GM19193 (cell line): ENCODE measurements around the gene COPS3.

Experiments
- POLR2A ChIP-seq: IDR thresholded peaks from 4 replicates; pipeline ENCODE4 v1.6.1; 2011; ENCODE audit not compliant: insufficient read depth, insufficient read length; ENCODE audit errors: extremely low read depth

COPS3 gene

GRCh38 chr17:17264430-17264829 lies 16.6 kb downstream of the COPS3 start:
- TF ChIP-seq POLR2A, result no peak

- no peak for TF ChIP-seq POLR2A
These were observed 22.0 kb downstream of the COPS3 start for GRCh38 chr17:17258998-17259397.

- no peak for TF ChIP-seq POLR2A
These were observed 23.0 kb downstream of the COPS3 start for GRCh38 chr17:17258011-17258410.

GRCh38 chr17:17256316-17256715 lies 24.7 kb downstream of the COPS3 start:
- no peak for TF ChIP-seq POLR2A

- no peak for TF ChIP-seq POLR2A
These were observed 27.0 kb downstream of the COPS3 start for GRCh38 chr17:17254036-17254435.

GRCh38 chr17:17253406-17253805 lies 27.6 kb downstream of the COPS3 start:
- no peak for TF ChIP-seq POLR2A

GRCh38 chr17:17252149-17252661 lies 28.8 kb downstream of the COPS3 start:
- TF ChIP-seq POLR2A, result no peak

GRCh38 chr17:17246879-17247278 lies 34.2 kb downstream of the COPS3 start:
- TF ChIP-seq POLR2A, result no peak

GRCh38 chr17:17243163-17243562 lies 37.9 kb downstream of the COPS3 start:
- no peak for TF ChIP-seq POLR2A

- no peak for TF ChIP-seq POLR2A
These were observed 38.8 kb downstream of the COPS3 start for GRCh38 chr17:17242246-17242645.

- no peak for TF ChIP-seq POLR2A
These were observed 39.4 kb downstream of the COPS3 start for GRCh38 chr17:17241656-17242055.

- no peak for TF ChIP-seq POLR2A
These were observed 41.2 kb downstream of the COPS3 start for GRCh38 chr17:17239832-17240231.

GRCh38 chr17:17237026-17237799 lies 43.8 kb downstream of the COPS3 start, which contains the start of gene FLCN:
TSS of gene FLCN (minus strand) at chr17:17237168. CDS start at chr17:17228137, 9,031 bp downstream.
- peak; percentile 85 for TF ChIP-seq POLR2A

GRCh38 chr17:17236295-17237025 lies 44.6 kb downstream of the COPS3 start:
- no peak for TF ChIP-seq POLR2A
